Endothelial cell of hepatic sinusoid (primary cell): Measurements from ENCODE around the gene VDAC2.
"Not testable (repeated sequence)": the region's sequence is repeated elsewhere in the genome, so short reads cannot be mapped to it uniquely, and the experiment has no call there.

Experiments
- in situ Hi-C: cut with HindIII; loops from 2 replicates; pipeline ENCODE4 v1.10.0; 2017; ENCODE audit warnings: low sequenced_read_pairs

Gene VDAC2

DNA sequence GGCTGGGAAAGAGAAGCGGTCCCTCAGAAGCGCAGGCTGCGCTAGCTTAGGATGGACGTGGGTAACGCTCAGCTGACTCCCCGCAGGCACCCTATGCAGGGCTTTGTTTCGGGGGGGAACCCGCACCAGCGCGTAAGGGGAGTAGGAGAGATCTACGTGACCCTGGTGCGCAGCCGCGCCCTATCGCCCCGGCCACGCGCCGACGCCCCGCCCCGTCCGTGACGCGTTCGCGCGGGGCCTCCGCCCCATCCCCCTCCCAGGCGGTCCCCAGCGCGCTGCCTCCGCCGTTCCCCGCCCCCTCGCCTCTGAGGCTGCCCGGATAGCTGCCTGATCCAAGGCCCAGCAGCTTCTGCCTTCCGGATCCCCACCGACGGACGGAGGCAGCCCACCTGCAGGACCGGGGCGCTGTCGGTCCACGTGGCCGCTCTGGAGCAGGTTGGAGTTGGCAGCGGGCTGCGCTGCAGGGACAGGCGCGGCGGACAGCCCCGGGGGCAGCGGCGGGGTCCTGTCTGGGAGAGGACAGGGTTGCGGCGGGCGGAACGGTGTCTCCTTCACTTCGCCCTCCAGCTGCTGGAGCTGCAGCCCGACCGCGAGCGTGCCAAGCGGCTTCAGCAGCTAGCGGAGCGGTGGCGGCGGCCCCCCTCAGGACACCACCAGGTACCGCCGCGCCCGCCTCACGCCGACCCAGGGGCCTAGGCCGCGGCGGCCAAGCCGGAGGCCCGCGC is at the start of gene VDAC2:
TSS of gene VDAC2 (plus strand) at position 515 of the 725 bp plus-strand sequence. CDS start 363 bp downstream, outside the sequence.
- in situ Hi-C loops = no loop called here

GRCh38 chr10:75165684-75166622 is 44.6 kb upstream of the VDAC2 start:
- in situ Hi-C loops = no loop called here

GRCh38 chr10:75166623-75166972 is 44.0 kb upstream of the VDAC2 start:
- in situ Hi-C loops = no loop called here

- in situ Hi-C loops = no loop called here
Observed at GRCh38 chr10:75168275-75168674, 42.3 kb upstream of the VDAC2 start.

DNA sequence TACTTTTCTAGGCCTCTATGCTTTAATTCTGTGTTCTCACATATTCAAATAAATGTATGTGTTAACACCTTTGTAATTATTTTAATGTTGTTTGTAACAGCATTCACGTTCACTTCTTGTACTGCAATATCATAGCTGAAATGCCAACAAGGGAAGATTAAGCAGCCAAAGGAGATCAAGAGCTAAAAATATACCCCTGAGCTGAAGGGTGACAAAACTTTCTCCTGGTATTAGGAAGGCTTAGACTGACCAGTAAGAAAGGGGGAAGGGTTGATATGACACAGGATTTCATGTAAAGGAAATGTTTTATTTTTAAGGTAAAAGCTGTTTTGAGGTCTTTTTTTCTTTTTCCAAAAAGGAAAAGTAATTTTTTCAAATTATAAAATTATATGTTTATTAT is 40.4 kb upstream of the VDAC2 start:
- in situ Hi-C loops = no loop called here

DNA sequence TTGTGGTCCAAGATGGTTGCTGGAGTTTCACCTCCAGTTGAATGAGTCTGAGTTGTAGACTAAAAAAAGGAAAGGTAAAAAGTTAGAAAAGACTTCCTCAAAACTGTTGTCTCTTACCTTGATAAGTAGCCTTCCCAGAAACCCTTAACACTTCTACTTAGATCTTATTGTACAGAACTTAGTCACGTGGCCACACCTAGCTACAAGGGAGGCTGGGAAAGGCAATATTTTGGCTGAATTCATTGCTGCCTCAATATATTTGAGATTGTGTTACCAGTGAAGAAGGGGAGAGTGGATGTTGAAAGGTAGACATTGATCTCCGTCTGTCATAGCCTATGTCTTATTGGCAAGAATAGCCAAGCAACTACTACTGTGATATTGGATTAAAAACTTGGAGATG is 35.5 kb upstream of the VDAC2 start:
- in situ Hi-C loops = loop anchor here (5.0 kb wide), 1 partner anchor 43 kb away; no protein-coding TSS in a partner anchor

DNA sequence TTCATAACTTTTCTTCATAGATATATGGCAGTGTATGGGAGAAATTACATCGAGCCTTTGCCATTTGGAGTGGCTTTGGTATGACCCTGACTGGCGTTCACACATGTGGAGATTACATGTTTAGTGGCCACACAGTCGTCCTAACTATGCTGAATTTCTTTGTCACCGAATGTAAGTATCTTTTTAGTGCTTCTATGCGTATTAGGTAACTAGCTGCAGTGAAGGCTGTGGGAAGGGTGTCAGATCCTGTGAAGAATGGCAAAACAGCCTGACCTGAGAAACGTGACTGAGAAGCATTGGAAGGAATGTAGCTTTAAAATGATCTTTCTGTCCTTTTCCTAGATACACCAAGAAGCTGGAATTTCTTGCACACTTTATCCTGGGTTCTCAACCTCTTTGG is 34.5 kb upstream of the VDAC2 start:
- in situ Hi-C loops = loop anchor here (5.0 kb wide), 1 partner anchor 44 kb away; no protein-coding TSS in a partner anchor

DNA sequence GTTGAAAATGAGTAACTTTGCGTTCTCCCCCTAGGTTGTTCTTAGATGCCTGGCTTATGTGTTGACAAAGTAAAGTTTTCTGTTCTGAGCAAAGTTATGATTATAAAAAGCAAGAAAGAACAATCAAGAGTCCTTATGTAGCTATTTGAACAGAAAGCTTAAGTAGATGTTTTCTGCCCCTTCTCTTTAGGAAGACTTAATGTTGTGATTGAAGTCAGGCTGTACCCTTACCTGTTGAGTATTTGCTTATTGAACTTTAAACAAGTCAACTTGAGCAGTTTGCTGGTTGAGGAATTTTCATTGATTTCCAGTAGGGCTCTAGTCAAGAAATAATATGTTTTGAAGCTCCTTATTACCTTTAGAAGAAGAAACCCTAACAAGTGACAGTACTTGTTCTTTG is 33.9 kb upstream of the VDAC2 start:
- in situ Hi-C loops = loop anchor here (5.0 kb wide), 1 partner anchor 44 kb away; no protein-coding TSS in a partner anchor

GRCh38 chr10:75179657-75180177 is 30.9 kb upstream of the VDAC2 start:
- in situ Hi-C loops = loop anchor here (5.0 kb wide), 1 partner anchor 47 kb away; no protein-coding TSS in a partner anchor

GRCh38 chr10:75180592-75180991 is 30.0 kb upstream of the VDAC2 start:
- in situ Hi-C loops = no loop called here

DNA sequence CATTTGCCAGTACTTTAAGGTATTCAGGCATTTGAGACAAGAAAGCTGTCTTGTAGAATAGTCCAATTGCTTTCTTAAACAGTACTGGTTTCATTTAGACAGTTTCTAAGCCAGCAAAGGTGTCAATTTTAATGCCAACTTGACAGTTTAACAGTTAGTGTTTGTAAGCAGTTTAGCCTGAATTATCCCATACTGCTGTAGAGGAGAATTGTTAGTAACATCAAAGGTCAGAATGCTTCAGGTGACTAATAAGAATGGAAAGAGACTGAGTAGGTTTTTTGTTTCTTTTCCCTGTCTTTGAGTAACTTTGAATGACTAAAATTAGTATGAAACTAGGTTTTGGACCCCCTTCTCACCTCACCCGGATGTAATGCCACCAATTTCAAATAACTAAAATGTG is 29.5 kb upstream of the VDAC2 start:
- in situ Hi-C loops = no loop called here

DNA sequence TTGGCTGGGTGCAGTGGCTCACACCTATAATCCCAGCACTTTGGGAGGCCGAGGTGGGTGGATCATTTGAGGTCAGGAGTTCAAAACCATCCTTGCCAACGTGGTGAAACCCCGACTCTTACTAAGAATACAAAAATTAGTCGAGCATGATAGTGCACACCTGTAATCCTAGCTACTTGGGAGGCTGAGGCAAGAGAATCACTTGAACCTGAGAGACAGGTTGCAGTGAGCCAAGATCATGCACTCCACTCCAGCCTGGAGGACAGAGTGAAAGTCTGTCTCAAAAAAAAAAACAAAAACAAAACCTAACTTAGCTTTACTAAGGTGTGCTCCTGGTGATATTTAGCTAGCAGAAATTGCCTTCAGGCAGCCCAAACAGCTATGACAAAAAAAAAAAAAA is 24.3 kb upstream of the VDAC2 start:
- in situ Hi-C loops = no loop called here

DNA sequence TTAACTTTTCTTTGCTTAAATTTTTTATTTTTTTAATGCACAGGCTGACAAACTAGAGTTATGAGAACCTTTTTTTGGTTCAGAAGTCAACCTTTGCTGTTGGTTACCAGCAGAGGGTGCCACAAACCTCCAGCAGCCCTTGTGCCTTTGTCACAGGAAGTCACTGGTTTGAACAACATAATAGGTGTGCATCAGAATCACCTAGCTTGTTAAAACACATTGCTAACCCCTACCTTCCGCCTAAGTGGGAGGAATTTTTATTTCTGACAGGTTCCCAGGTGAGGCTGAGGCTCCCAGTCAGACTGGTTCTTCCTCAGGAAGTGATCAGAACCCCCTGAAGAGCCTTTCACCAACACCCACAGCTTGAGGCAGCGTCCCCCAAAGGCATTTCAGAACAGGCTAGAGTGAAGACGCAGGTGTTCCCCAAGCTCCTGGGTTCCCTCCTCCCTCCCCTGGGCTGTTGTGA is 22.6 kb upstream of the VDAC2 start:
- in situ Hi-C loops = no loop called here

DNA sequence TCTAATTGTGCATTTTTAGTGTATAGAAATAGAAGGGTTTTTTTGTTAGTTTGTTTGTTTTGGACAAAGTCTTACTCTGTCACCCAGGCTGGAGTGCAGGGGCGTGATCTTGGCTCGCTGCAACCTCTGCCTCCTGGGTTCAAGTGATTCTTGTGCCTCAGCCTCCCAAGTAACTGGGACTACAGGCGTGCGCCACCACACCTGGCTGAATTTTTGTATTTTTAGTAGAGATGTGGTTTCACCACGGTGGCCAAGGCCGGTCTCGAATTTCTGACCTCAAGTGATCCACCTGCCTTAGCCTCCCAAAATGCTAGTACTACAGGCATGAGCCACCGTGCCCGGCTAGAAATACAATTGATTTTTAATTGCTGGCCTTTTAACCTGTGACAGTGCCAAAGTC is 22.1 kb upstream of the VDAC2 start:
- in situ Hi-C loops = not testable (repeated sequence)

GRCh38 chr10:75189266-75190096 is 21.1 kb upstream of the VDAC2 start:
- in situ Hi-C loops = no loop called here

GRCh38 chr10:75191821-75192568 is 18.6 kb upstream of the VDAC2 start:
- in situ Hi-C loops = no loop called here

- in situ Hi-C loops = not testable (repeated sequence)
Observed at GRCh38 chr10:75194625-75195024, 16.0 kb upstream of the VDAC2 start.

DNA sequence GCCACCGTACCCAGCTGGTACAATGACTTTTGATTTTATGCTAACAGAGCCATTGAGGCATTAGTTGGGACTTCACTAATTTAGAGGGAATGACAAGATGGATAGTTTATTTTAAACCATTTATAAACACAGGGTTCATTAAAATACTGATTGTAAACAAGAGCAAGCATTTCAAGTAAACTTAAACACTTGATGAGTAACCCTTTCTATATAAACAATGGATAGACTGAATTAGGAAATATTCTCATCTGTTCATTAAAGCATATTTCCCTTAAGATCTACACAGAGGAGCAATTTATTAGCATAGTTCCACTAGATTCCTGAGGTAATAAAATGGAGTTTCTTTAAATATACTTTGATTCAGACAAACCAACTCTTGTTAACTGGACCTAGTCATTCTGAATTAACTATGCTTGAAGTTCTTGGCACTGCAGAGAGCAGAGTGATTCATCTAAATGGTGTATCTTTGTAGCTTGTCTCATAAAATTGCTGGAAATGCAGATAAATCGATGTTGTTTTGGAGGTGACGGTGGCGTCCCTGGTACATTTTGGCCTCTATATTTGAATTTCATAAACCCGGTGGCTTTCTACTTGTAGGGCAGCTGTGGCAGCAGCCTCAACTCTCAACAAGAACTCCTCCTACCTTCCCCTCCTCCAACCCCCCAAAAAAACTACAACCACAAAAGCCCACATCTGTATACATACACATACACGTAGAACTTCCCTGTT is 15.4 kb upstream of the VDAC2 start:
- in situ Hi-C loops = no loop called here

GRCh38 chr10:75197066-75197465 is 13.5 kb upstream of the VDAC2 start:
- in situ Hi-C loops = no loop called here
